Activated CD4-positive, alpha-beta T cell treated with anti-CD3 and anti-CD28 coated beads, Interleukin-2, amount 10 ng/mL, durations not matched to agents 7 days and 5 days (primary cell): ENCODE results near the gene CMTM3. TPM values are rescaled to one million over a fixed set of nuclear protein-coding genes. Genes with fewer than 3 reads are reported as not detected.
"Not testable (repeated sequence)": the region's sequence is repeated elsewhere in the genome, so short reads cannot be mapped to it uniquely, and the experiment has no call there.

ENCODE experiments used
- CTCF ChIA-PET: fragments of 350-600 bp; sonication (Branson Sonifier 250); formaldehyde crosslinking; loops from one replicate; lab custom pipeline; 2021; ENCODE audit warnings: antibody characterized with exemption; lab: Charles Lee
- POLR2A ChIA-PET: fragments of 350-600 bp; sonication (Branson Sonifier 250); formaldehyde crosslinking; loops from one replicate; lab custom pipeline; 2021; ENCODE audit warnings: antibody characterized with exemption; lab: Charles Lee
- DNase-seq: peaks from one replicate; pipeline ENCODE4 v3.0.0-alpha.2; 2020
- H3K27ac Mint-ChIP-seq: one replicate; pipeline ENCODE4 v1.8.0; 2021; ENCODE audit warnings: mild to moderate bottlenecking, moderate library complexity, mixed read lengths
- H3K27me3 Mint-ChIP-seq: one replicate; pipeline ENCODE4 v1.8.0; 2021; ENCODE audit warnings: mixed read lengths
- H3K36me3 Mint-ChIP-seq: one replicate; pipeline ENCODE4 v1.8.0; 2021; ENCODE audit warnings: low read depth, mixed read lengths
- H3K4me1 Mint-ChIP-seq: one replicate; pipeline ENCODE4 v1.8.0; 2021; ENCODE audit warnings: mixed read lengths
- H3K4me3 Mint-ChIP-seq: one replicate; pipeline ENCODE4 v1.8.0; 2021; ENCODE audit warnings: mild to moderate bottlenecking, moderate library complexity, mixed read lengths
- H3K9me3 Mint-ChIP-seq: one replicate; pipeline ENCODE4 v1.8.0; 2021; ENCODE audit warnings: mixed read lengths
- total RNA-seq, 2 experiments: library from RNA; stranded (reverse); gene quantifications; one replicate each; pipeline ENCODE4 v1.2.3, GENCODE V29; 2021

The CMTM3 gene
- total RNA-seq, 2 experiments from 2014 or later, result 100 to 107 TPM

DNA sequence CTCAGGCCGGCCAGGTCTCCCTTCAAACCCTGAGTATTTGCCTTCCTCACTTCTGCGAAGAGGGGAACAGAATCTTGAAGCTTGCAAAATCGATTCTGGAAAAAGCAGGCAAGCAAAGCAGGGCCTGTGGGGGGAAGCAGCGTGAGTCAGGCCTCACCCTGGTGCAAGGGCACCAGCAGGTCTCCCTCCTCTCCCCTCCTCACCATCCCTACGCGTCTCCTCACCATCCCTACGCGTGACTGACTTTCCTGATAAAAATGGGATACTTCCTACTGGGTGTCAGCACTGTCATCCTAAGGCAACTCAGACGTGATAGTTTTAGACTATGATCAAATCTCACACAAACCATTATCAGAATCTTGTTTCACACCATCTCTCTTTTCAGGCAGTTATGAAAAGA is 12.1 kb downstream of the CMTM3 start:
- ChIA-PET CTCF (interaction anchor here (1.4 kb wide), 1 partner anchor 34 kb away, joined by 5 read pairs; no protein-coding TSS in a partner anchor), POLR2A (no interaction called here)
- Mint-ChIP-seq H3K9me3 (no peaks in the 10 kb centered on the region), H3K4me1 (no peaks in the 10 kb centered on the region), H3K4me3 (no peak overlapping the region), H3K27me3 (no peaks in the 10 kb centered on the region), H3K27ac (no peak overlapping the region), H3K36me3 (peaks cover 10% of the 10 kb centered on the region)
- DNase-seq, result no peak

DNA sequence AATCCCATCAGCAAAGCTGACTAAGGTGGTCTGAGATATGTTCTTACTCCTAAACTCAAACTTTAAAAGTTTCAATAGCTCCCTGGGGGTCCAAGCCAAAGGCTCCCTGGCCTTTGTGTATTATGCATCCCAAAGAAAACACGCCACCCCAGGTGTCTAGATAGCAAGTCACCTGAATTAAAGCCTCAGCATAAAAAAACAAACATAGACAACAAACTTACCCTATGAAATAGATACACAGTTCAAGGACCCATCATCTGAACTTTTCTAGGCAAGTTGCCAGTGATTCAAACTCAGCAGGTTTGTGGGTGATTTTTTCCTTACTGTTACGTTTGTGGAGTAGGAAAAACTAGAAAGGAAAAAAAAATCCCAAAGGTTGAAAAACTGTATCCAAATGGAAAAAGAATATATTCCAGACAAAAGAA is 12.5 kb downstream of the CMTM3 start:
- Mint-ChIP-seq H3K9me3 (no peaks in the 10 kb centered on the region), H3K27me3 (no peaks in the 10 kb centered on the region), H3K27ac (no peak overlapping the region), H3K4me3 (no peak overlapping the region), H3K4me1 (no peaks in the 10 kb centered on the region), H3K36me3 (peaks cover 8% of the 10 kb centered on the region)
- ChIA-PET POLR2A (no interaction called here), CTCF (interaction anchor here (0.6 to 2.2 kb wide), 4 partner anchors 9 to 156 kb away, joined by 3 to 11 read pairs (median 4); no protein-coding TSS in a partner anchor)
- DNase-seq, result no peak

DNA sequence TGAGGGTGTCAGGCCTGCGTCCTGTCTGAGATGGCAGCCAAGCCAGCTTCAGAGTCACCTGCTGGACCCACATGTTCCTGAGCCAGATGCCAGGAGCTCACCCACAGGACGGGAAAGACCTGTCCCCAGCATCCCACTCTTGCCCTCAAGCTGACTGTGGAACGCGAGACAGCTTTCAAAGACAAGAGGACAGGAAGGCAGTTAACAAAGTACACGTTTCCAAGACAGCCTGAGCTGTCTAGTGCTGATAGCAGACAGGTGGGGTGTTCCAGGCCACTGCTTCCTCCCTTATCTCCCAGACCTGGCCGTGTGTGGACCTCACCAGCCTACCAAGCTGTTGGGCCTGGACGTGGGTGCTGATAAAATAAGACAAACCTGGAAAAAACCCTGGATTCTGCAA is 13.2 kb downstream of the CMTM3 start:
- no peak overlapping the region for H3K4me3 Mint-ChIP-seq
- DNase-seq, result no peak
- CTCF ChIA-PET, result interaction anchor here (0.5 to 2.2 kb wide), 6 partner anchors 10 to 1178 kb away, joined by 3 to 11 read pairs (median 4); no protein-coding TSS in a partner anchor
- H3K27ac Mint-ChIP-seq, result no peak overlapping the region
- POLR2A ChIA-PET, result no interaction called here
- no peaks in the 10 kb centered on the region for H3K27me3 Mint-ChIP-seq
- peaks cover 7% of the 10 kb centered on the region for H3K36me3 Mint-ChIP-seq
- no peaks in the 10 kb centered on the region for H3K4me1 Mint-ChIP-seq
- no peaks in the 10 kb centered on the region for H3K9me3 Mint-ChIP-seq

DNA sequence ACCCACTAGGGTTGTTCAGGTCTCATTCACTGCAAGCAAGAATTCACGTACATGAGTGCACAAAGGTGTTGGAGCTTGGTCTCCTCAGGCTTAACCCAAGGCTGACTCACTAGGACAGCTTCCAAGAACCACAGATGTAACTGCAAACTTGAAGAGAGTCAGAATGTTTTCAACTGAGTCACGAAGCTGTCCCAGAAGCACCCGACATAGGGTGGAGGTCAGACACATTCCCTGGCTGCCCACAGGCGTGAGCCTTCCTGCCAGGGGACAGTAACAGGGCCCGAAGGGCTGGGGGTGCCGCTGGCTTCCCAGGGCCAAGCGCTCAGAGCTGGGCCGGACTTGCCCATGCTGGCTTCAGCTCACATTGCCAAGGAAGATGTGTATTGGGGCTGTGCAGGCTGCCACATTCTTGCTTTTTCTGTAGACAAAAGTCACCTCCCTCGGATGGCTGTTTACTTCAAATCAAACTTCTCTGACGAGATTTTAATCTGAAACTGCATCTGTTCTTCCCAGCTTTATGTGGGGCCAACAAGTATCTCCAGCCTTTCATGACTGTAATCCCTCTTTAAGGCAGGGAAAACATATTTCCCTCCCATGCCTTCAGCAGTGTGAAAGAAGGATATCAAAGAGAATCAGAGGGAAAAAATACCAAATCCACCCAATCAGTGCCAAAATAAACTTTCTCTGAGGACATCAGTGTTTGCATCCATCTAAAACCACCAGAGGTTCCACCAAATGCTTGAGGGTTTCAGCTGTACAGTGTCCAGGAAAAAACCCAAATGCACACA is 14.3 kb downstream of the CMTM3 start:
- CTCF ChIA-PET, result interaction anchor here (0.6 to 2.2 kb wide), 4 partner anchors 11 to 32 kb away, joined by 3 to 11 read pairs (median 4); no protein-coding TSS in a partner anchor
- H3K9me3 Mint-ChIP-seq, result no peaks in the 10 kb centered on the region
- no peak for DNase-seq
- H3K36me3 Mint-ChIP-seq, result no peaks in the 10 kb centered on the region
- H3K4me3 Mint-ChIP-seq, result no peak overlapping the region
- H3K27ac Mint-ChIP-seq, result no peak overlapping the region
- H3K27me3 Mint-ChIP-seq, result no peaks in the 10 kb centered on the region
- H3K4me1 Mint-ChIP-seq, result no peaks in the 10 kb centered on the region
- POLR2A ChIA-PET, result no interaction called here

DNA sequence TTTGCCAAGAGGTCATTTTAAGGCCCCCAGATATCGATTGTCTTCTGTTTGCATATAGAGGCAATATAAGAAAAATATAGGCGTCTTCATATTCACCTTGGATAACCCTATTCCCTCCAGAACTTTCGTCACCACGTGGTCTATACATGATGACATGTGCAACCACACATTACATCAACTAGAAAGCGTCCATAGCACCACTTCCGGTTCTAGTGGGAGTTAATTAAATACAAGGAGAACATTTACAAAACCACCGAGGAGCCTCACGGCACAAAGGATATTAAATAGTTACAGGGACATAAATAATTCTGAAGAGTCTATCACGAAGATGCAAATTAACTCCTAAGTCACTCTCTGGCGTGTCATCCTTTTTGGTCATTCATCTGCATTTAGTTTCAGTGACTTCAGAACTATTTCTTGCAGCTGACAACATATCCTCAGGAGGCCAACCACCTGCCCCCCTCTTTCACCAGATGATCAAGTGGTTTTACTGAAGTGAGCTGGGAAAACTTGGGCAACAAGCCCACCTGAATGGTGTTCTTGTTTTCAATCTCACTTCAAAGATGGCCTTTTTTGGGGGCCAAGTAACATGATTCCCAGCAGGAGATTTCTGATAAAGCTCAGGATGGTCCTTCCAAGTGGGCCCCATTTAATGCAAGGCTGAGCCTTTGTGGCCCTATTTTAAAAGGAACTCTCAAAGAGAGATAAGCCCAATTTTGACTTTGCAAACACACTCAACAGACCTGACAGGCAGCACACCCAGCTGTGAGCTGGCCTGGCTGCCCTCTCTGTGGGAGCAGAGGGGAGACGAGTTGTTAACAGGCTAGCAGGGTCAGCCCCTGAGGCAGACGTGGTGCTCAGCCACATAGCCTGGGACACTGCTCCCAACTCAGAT is 15.3 kb downstream of the CMTM3 start:
- ChIA-PET CTCF (interaction anchor here (0.6 to 1.8 kb wide), 9 partner anchors 9 to 309 kb away, joined by 3 to 12 read pairs (median 3); no protein-coding TSS in a partner anchor), POLR2A (no interaction called here)
- no peak overlapping the region for H3K4me3 Mint-ChIP-seq
- H3K27me3 Mint-ChIP-seq, result no peaks in the 10 kb centered on the region
- H3K27ac Mint-ChIP-seq, result no peak overlapping the region
- no peaks in the 10 kb centered on the region for H3K36me3 Mint-ChIP-seq
- no peaks in the 10 kb centered on the region for H3K9me3 Mint-ChIP-seq
- no peak for DNase-seq
- H3K4me1 Mint-ChIP-seq, result no peaks in the 10 kb centered on the region

DNA sequence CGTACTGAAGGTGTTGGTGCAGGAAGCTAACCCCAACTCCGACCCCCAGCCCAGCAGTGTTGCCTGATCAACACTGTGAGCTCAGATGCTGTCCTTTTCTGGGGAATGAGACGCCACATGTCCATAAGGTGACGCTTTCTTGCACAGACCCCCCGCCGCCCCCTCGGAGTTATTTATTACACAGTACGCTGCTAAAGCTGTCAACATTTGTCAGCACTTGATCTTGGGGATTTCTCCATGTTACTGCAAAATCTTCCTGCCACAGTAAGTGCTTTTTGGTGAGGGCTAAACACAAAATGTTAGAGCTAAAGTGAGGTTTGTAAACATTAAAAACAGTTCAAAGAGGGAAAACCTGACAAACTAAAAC is 15.9 kb downstream of the CMTM3 start:
- no peak overlapping the region for H3K4me3 Mint-ChIP-seq
- H3K27me3 Mint-ChIP-seq, result no peaks in the 10 kb centered on the region
- ChIA-PET CTCF (interaction anchor here (0.6 to 1.8 kb wide), 8 partner anchors 10 to 308 kb away, joined by 3 to 12 read pairs (median 3); no protein-coding TSS in a partner anchor), POLR2A (no interaction called here)
- no peaks in the 10 kb centered on the region for H3K4me1 Mint-ChIP-seq
- no peaks in the 10 kb centered on the region for H3K36me3 Mint-ChIP-seq
- no peak for DNase-seq
- H3K9me3 Mint-ChIP-seq, result no peaks in the 10 kb centered on the region
- no peak overlapping the region for H3K27ac Mint-ChIP-seq

DNA sequence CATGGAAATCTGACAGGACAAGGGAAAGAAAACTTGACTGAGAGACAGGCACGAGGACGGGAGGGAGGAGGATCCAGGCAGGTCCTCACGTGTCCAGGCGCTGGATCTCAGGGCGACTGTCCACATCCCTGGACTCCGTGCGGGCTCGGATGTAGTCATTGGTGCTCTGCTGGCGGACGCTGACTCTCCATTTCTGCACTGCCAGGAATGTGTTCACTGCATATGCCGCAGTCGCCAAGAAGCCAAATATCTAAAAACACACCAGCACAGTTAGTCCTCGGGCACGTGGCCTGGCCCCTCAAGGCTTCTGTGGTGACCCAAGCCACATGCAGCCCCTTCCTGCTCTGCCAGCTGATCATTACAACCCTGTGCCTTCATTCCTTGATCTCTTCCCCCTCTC is 17.5 kb downstream of the CMTM3 start:
- ChIA-PET POLR2A (no interaction called here), CTCF (interaction anchor here (0.6 kb wide), 1 partner anchor 113 kb away, joined by 5 read pairs; no protein-coding TSS in a partner anchor)
- Mint-ChIP-seq H3K27ac (no peak overlapping the region), H3K4me1 (no peaks in the 10 kb centered on the region), H3K9me3 (no peaks in the 10 kb centered on the region), H3K27me3 (no peaks in the 10 kb centered on the region), H3K36me3 (no peaks in the 10 kb centered on the region), H3K4me3 (no peak overlapping the region)
- no peak for DNase-seq

DNA sequence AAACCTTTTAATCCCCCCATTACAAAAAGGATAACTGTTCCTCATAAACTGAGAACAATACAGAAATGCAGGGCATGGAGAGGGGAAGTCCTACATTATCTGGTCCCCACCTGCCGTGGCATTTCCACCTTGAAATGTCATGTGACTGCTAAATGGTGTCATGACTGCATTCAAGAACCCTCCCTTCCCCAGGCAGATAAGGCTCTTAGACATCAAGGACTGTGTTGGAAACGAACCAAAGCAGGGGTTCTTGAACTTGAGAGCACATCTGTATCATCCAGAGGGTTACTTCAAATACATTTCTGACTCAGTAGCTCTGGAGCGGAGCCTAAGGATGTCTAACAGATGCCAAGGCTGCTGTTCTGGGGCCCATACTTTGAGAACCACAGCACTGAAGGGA is 18.4 kb downstream of the CMTM3 start:
- CTCF ChIA-PET, result interaction anchor here (0.6 kb wide), 1 partner anchor 112 kb away, joined by 5 read pairs; no protein-coding TSS in a partner anchor

DNA sequence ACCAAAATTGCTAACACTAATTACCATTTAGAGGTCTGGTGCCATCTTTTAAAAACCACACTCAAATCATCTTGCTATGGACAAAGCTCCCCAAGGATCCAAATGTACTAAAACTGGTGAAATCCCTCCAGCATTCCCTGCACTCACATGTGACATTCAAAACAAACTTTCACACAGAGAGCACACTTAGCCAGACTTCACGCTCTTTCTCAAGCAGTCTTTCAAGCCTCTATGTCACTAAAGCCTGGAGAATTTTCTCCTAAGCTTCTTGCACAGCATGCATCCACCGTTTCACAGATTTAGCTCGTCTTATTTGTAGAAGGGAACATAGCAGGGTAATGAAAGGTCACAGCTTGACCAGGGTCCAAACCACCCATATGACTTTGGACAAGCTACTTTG is 19.3 kb downstream of the CMTM3 start:
- H3K4me1 Mint-ChIP-seq, result no peaks in the 10 kb centered on the region
- H3K4me3 Mint-ChIP-seq, result no peak overlapping the region
- no peaks in the 10 kb centered on the region for H3K27me3 Mint-ChIP-seq
- no peak overlapping the region for H3K27ac Mint-ChIP-seq
- ChIA-PET POLR2A (no interaction called here), CTCF (interaction anchor here (1.8 kb wide), 1 partner anchor 16 kb away, joined by 9 read pairs; no protein-coding TSS in a partner anchor)
- H3K9me3 Mint-ChIP-seq, result no peaks in the 10 kb centered on the region
- DNase-seq, result no peak
- no peaks in the 10 kb centered on the region for H3K36me3 Mint-ChIP-seq

More for the DNA sequence above, 18.4 kb downstream of the CMTM3 start:
- no peaks in the 10 kb centered on the region for H3K4me1 Mint-ChIP-seq
- H3K36me3 Mint-ChIP-seq, result no peaks in the 10 kb centered on the region
- POLR2A ChIA-PET, result no interaction called here
- no peak overlapping the region for H3K4me3 Mint-ChIP-seq
- no peak overlapping the region for H3K27ac Mint-ChIP-seq
- no peaks in the 10 kb centered on the region for H3K27me3 Mint-ChIP-seq
- H3K9me3 Mint-ChIP-seq, result no peaks in the 10 kb centered on the region
- no peak for DNase-seq

DNA sequence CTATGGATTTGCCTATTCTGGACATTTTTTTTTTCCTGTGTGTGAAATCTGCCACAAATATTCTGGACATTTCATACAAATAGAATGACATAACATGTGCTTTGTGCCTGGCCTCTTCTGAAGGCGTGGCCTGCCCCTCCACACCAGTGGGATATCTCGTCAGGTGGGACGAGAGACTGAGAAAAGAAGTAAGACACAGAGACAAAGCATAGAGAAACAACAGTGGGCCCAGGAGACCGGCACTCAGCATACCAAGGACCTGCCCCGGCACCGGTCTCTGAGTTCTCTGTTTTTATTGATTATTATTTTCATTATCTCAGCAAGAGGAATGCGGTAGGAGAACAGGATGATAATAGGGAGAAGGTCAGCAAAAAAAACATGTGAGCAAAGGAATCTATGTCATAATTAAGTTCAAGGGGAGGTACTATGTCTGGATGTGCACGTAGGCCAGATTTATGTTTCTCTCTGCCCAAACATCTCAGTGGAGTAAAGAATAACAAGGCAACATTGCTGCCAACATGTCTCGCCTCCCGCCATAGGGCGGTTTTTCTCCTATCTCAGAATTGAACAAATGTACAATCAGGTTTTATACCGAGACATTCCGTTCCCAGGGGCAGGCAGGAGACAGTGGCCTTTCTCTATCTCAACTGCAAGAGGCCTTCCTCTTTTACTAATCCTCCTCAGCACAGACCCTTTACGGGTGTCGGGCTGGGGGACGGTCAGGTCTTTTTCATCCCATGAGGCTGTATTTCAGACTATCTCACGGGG is 23.3 kb downstream of the CMTM3 start:
- H3K36me3 Mint-ChIP-seq, POLR2A ChIA-PET, CTCF ChIA-PET, H3K9me3 Mint-ChIP-seq, DNase-seq, H3K27me3 Mint-ChIP-seq, H3K4me3 Mint-ChIP-seq, H3K4me1 Mint-ChIP-seq, H3K27ac Mint-ChIP-seq: not testable (repeated sequence)

DNA sequence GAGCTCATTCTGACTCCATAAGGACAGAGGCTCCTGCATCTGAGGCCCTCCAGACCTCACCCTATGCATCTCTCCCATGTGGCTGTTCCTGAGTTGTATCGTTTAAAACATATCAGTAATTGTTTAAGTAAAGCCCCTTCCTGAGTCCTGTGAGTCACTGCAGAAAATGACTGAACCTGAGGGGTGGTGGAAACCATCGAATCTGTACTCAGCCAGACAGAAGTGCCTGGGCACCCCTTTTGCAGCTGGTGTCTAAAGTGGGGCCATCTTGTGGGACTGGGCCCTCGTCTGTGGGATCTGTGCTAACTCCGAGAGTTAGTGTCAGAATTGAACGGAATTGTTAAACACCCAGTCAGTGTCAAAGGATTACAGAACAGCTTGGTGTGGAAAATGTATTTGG is 25.4 kb downstream of the CMTM3 start:
- CTCF ChIA-PET, result interaction anchor here (0.6 kb wide), 1 partner anchor 57 kb away, joined by 3 read pairs; no protein-coding TSS in a partner anchor
- Mint-ChIP-seq H3K36me3 (no peaks in the 10 kb centered on the region), H3K4me1 (no peaks in the 10 kb centered on the region), H3K27me3 (no peaks in the 10 kb centered on the region), H3K9me3 (no peaks in the 10 kb centered on the region), H3K27ac (no peak overlapping the region), H3K4me3 (no peak overlapping the region)
- POLR2A ChIA-PET, result no interaction called here
- no peak for DNase-seq

DNA sequence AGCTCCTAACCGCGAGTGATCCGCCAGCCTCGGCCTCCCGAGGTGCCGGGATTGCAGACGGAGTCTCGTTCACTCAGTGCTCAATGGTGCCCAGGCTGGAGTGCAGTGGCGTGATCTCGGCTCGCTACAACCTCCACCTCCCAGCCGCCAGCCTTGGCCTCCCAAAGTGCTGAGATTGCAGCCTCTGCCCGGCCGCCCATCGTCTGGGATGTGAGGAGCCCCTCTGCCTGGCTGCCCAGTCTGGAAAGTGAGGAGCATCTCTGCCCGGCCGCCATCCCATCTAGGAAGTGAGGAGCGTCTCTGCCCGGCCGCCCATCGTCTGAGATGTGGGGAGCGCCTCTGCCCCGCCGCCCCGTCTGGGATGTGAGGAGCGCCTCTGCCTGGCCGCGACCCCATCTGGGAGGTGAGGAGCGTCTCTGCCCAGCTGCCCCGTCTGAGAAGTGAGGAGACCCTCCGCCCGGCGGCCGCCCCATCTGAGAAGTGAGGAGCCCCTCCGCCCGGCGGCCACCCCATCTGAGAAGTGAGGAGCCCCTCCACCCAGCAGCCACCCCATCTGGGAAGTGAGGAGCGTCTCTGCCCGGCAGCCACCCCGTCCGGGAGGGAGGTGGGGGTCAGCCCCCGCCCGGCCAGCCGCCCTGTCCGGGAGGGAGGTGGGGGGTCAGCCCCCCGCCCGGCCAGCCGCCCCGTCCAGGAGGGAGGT is 26.2 kb downstream of the CMTM3 start:
- H3K27me3 Mint-ChIP-seq, H3K27ac Mint-ChIP-seq, DNase-seq, H3K9me3 Mint-ChIP-seq, POLR2A ChIA-PET, H3K4me1 Mint-ChIP-seq, CTCF ChIA-PET, H3K36me3 Mint-ChIP-seq, H3K4me3 Mint-ChIP-seq: not testable (repeated sequence)
